IMR-90 (cell line): ENCODE measurements around the gene EVI5. TPM values are rescaled to one million over a fixed set of nuclear protein-coding genes. Genes with fewer than 3 reads are reported as not detected.
"Not testable (repeated sequence)": the region's sequence is repeated elsewhere in the genome, so short reads cannot be mapped to it uniquely, and the experiment has no call there.

Experiments
- ATAC-seq: fragments of 200-7000 bp; cut with Tn5 transposase; 2 replicates; pipeline ENCODE4 v1.9.1; 2020; ENCODE audit warnings: low read depth, mild to moderate bottlenecking, moderate library complexity
- BruUV-seq: library from RNA; stranded (reverse); fragments of 400-500 nt; replicated peaks from 2 replicates; lab custom pipeline; 2021; lab: Mats Ljungman, UMichigan
- CTCF ChIA-PET: fragments of 300-600 bp; formaldehyde crosslinking; extraction: SDS; loops from one replicate; lab custom pipeline; 2021; ENCODE audit warnings: antibody characterized with exemption; lab: Yijun Ruan, JAX
- POLR2A ChIA-PET: fragments of 300-600 bp; sonication (Branson Sonifier 250); formaldehyde crosslinking; loops from one replicate; lab custom pipeline; 2022; ENCODE audit warnings: antibody characterized with exemption; ENCODE audit not compliant: unreplicated experiment; lab: Charles Lee
- DNase-seq: peaks from one replicate; pipeline ENCODE4 v3.0.0; 2013
- H2AFZ ChIP-seq: replicated peaks from 2 replicates; pipeline ENCODE3; 2013; ENCODE audit warnings: low read length, mild to moderate bottlenecking; ENCODE audit not compliant: poor library complexity
- H2AK5ac ChIP-seq: 2 replicates; pipeline ENCODE4 v1.6.1; 2013; ENCODE audit warnings: low read depth, low read length, inconsistent platforms
- H2AK9ac ChIP-seq: replicated peaks from 2 replicates; pipeline ENCODE3; 2013; ENCODE audit warnings: mild to moderate bottlenecking, low read depth, low read length, moderate library complexity; ENCODE audit not compliant: poor library complexity
- H2BK120ac ChIP-seq: 2 replicates; pipeline ENCODE4 v1.6.1; 2013; ENCODE audit warnings: low read depth, low read length, inconsistent platforms
- H2BK15ac ChIP-seq: 3 replicates; pipeline ENCODE4 v1.6.1; 2013; ENCODE audit warnings: low read depth, low read length, inconsistent platforms
- H2BK20ac ChIP-seq: 2 replicates; pipeline ENCODE4 v1.6.1; 2013; ENCODE audit warnings: low read depth, mild to moderate bottlenecking, inconsistent platforms, low read length, moderate library complexity
- H2BK5ac ChIP-seq: 2 replicates; pipeline ENCODE4 v1.6.1; 2013; ENCODE audit warnings: mild to moderate bottlenecking, low read depth, low read length, inconsistent platforms; ENCODE audit not compliant: poor library complexity, severe bottlenecking
- H3K14ac ChIP-seq: replicated peaks from 2 replicates; pipeline ENCODE4 v1.6.1; 2013; ENCODE audit warnings: low read depth, low read length, inconsistent platforms
- H3K18ac ChIP-seq: 2 replicates; pipeline ENCODE4 v1.6.1; 2013; ENCODE audit warnings: low read depth, low read length, control low read depth
- H3K23ac ChIP-seq: 2 replicates; pipeline ENCODE4 v1.6.1; 2013; ENCODE audit warnings: low read depth, low read length, inconsistent platforms
- H3K27ac ChIP-seq: 2 replicates; pipeline ENCODE4 v1.5.1; 2013; ENCODE audit warnings: mild to moderate bottlenecking, control low read depth, low read length; ENCODE audit not compliant: insufficient read depth
- H3K27me3 ChIP-seq: 2 replicates; pipeline ENCODE4 v1.6.1; 2013; ENCODE audit warnings: low read length; ENCODE audit not compliant: control insufficient read depth, insufficient read depth
- H3K36me3 ChIP-seq: 2 replicates; pipeline ENCODE4 v1.6.1; 2013; ENCODE audit warnings: low read length, mixed read lengths; ENCODE audit not compliant: control insufficient read depth, insufficient read depth
- H3K4ac ChIP-seq: 2 replicates; pipeline ENCODE4 v1.6.1; 2013; ENCODE audit warnings: low read depth, low read length, inconsistent platforms
- H3K4me1 ChIP-seq: 2 replicates; pipeline ENCODE4 v1.6.1; 2013; ENCODE audit warnings: low read length, mixed read lengths; ENCODE audit not compliant: control insufficient read depth, insufficient read depth
- H3K4me2 ChIP-seq: 2 replicates; pipeline ENCODE4 v1.6.1; 2013; ENCODE audit warnings: low read depth, mild to moderate bottlenecking, control low read depth, low read length, moderate library complexity
- H3K4me3 ChIP-seq: 2 replicates; pipeline ENCODE4 v1.5.1; 2013; ENCODE audit warnings: low read depth, mild to moderate bottlenecking, control low read depth, low read length, moderate library complexity; ENCODE audit not compliant: insufficient read depth
- H3K56ac ChIP-seq: 2 replicates; pipeline ENCODE4 v1.6.1; 2013; ENCODE audit warnings: low read length, inconsistent platforms; ENCODE audit not compliant: insufficient read depth; ENCODE audit errors: extremely low read depth
- H3K79me1 ChIP-seq, 2 experiments: 2 replicates each; pipeline ENCODE4 v1.6.1; 2013; ENCODE audit warnings: low read length in 2 of 2, inconsistent platforms in 1 of 2, low read depth in 1 of 2
- H3K9ac ChIP-seq: 2 replicates; pipeline ENCODE4 v1.6.1; 2013; ENCODE audit warnings: low read depth, low read length, control low read depth
- H3K9me1 ChIP-seq: 2 replicates; pipeline ENCODE4 v1.6.1; 2013; ENCODE audit warnings: low read length, inconsistent platforms; ENCODE audit not compliant: insufficient read depth
- H3K9me3 ChIP-seq: 2 replicates; pipeline ENCODE4 v1.6.1; 2013; ENCODE audit warnings: low read length; ENCODE audit not compliant: control insufficient read depth, insufficient read depth
- H4K20me1 ChIP-seq: 2 replicates; pipeline ENCODE4 v1.6.1; 2013; ENCODE audit warnings: low read length, inconsistent platforms; ENCODE audit not compliant: insufficient read depth
- H4K5ac ChIP-seq: 2 replicates; pipeline ENCODE4 v1.6.1; 2013; ENCODE audit warnings: mild to moderate bottlenecking, low read depth, low read length, control low read depth
- H4K8ac ChIP-seq, 2 experiments: 2 replicates each; pipeline ENCODE4 v1.6.1; 2013; ENCODE audit warnings: low read depth in 2 of 2, low read length in 2 of 2, control low read depth in 1 of 2, inconsistent platforms in 1 of 2
- H4K91ac ChIP-seq: 2 replicates; pipeline ENCODE4 v1.6.1; 2013; ENCODE audit warnings: low read depth, low read length, inconsistent platforms; ENCODE audit not compliant: insufficient read depth
- WGBS, 2 experiments: methylation state at CpG; one replicate each; pipeline versions ENCODE4 v1.1.5 to v1.1.7; 2013; ENCODE audit warnings: missing lambda C conversion rate in 2 of 2; ENCODE audit not compliant: insufficient read length in 1 of 2; ENCODE audit errors: extremely low coverage in 2 of 2; 5-methylcytosine and 5-hydroxymethylcytosine counted together
- dilution Hi-C: fragments of 300-500 bp; cut with HindIII; formaldehyde crosslinking; loops from one replicate; pipeline ENCODE4 v1.14.3; 2018; ENCODE audit warnings: low sequenced_read_pairs; ENCODE audit not compliant: unreplicated experiment
- in situ Hi-C: fragments of 300-500 bp; cut with MboI; formaldehyde crosslinking; loops from 3 replicates; pipeline ENCODE4 v1.14.3; 2019; ENCODE audit warnings: low sequenced_read_pairs, inconsistent platforms, mixed read lengths
- intact Hi-C: fragments of 100-400 bp; cut with micrococcal nuclease; formaldehyde crosslinking; loops from 2 replicates; pipeline ENCODE4 v1.10.0; 2022
- polyA plus RNA-seq, 3 experiments: library from polyadenylated mRNA; depleted of rRNA; stranded (reverse); fragments of >200 nt; gene quantifications; 2 replicates each; pipeline ENCODE4 v1.2.3, GENCODE V29; 2012; ENCODE audit warnings: low replicate concordance in 1 of 3
- total RNA-seq: library from RNA; depleted of rRNA; stranded (reverse); fragments of >200 nt; gene quantifications from 2 replicates; pipeline ENCODE4 v1.2.3, GENCODE V29; 2012

Gene EVI5
- total and polyA plus RNA-seq, 2 of the 4 experiments (the other 2 are of a cell fraction) = 13.9 to 26.9 TPM

DNA sequence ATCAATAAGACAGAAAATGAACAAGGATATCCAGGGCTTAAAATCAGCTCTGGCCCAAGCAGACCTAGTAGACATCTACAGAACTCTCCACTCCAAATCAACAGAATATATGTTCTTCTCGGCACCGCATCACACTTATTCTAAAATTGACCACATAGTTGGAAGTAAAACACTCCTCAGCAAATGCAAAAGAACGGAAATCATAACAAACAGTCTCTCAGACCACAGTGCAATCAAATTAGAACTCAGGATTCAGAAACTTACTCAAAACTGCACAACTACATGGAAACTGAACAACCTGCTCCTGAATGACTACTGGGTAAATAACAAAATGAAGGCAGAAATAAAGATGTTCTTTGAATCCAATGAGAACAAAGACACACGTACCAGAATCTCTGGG, 252.5 kb downstream of the EVI5 start:
- H3K36me3 ChIP-seq, H3K18ac ChIP-seq, H4K20me1 ChIP-seq, H3K9me1 ChIP-seq, H3K23ac ChIP-seq, H3K27ac ChIP-seq, POLR2A ChIA-PET, intact Hi-C loops, BruUV-seq, ATAC-seq, H2BK20ac ChIP-seq, dilution Hi-C loops, H4K91ac ChIP-seq, H3K4me1 ChIP-seq, H3K56ac ChIP-seq, H2BK15ac ChIP-seq, H4K8ac ChIP-seq, H2AFZ ChIP-seq, H3K4me3 ChIP-seq, H2BK120ac ChIP-seq, H2BK5ac ChIP-seq, H3K9me3 ChIP-seq, H3K4me2 ChIP-seq, in situ Hi-C loops, H3K9ac ChIP-seq, DNase-seq, H2AK5ac ChIP-seq, H4K5ac ChIP-seq, H3K79me1 ChIP-seq, H3K27me3 ChIP-seq, H3K4ac ChIP-seq, H2AK9ac ChIP-seq, H3K14ac ChIP-seq: not testable (repeated sequence)
- no CpG with 5 or more reads among the region's 4 CpGs for WGBS, 2 experiments
- CTCF ChIA-PET = interaction anchor here (0.6 kb wide), 1 partner anchor 20 kb away, joined by 4 read pairs; no protein-coding TSS in a partner anchor

DNA sequence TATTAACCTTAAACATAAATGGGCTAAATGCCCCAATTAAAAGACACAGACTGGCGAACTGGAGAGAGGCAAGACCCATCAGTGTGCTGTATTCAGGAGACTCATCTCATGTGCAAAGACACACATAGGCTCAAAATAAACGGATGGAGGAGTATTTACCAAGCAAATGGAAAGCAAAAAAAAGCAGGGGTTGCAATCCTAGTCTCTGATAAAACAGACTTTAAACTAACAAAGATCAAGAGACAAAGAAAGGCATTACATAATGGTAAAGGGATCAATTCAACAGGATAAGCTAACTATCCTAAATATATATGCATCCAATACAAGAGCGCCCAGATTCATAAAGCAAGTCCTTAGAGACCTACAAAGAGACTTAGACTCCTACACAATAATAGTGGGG, 253.0 kb downstream of the EVI5 start:
- H3K18ac ChIP-seq, H3K4me3 ChIP-seq, H3K79me1 ChIP-seq, H2BK5ac ChIP-seq, H3K4ac ChIP-seq, in situ Hi-C loops, H4K20me1 ChIP-seq, H3K23ac ChIP-seq, H4K91ac ChIP-seq, DNase-seq, H4K5ac ChIP-seq, H2BK120ac ChIP-seq, H3K9me3 ChIP-seq, H3K9me1 ChIP-seq, H3K56ac ChIP-seq, H3K9ac ChIP-seq, H3K4me2 ChIP-seq, H2AFZ ChIP-seq, ATAC-seq, intact Hi-C loops, H2BK15ac ChIP-seq, H3K36me3 ChIP-seq, BruUV-seq, H3K27ac ChIP-seq, H2BK20ac ChIP-seq, dilution Hi-C loops, H4K8ac ChIP-seq, H3K4me1 ChIP-seq, H2AK9ac ChIP-seq, H3K14ac ChIP-seq, CTCF ChIA-PET, POLR2A ChIA-PET, H2AK5ac ChIP-seq, H3K27me3 ChIP-seq: not testable (repeated sequence)
- WGBS, 2 experiments = no CpG with 5 or more reads among the region's 3 CpGs
